Fibroblast of skin of right quadriceps (primary cell): ENCODE data around the gene CAMTA1.
A peak's percentile ranks its signal among the peaks of the same experiment; 100 is the strongest.
"Not testable (repeated sequence)": the region's sequence is repeated elsewhere in the genome, so short reads cannot be mapped to it uniquely, and the experiment has no call there.

ENCODE experiments used
- DNase-seq: peaks from one replicate; pipeline ENCODE4 v3.0.0-alpha.2; 2013

CAMTA1 gene

GRCh38 chr1:7366286-7366954, 581.2 kb downstream of the CAMTA1 start:
- DNase-seq, result no peak

GRCh38 chr1:7366955-7367665, 581.9 kb downstream of the CAMTA1 start:
- no peak for DNase-seq

DNA sequence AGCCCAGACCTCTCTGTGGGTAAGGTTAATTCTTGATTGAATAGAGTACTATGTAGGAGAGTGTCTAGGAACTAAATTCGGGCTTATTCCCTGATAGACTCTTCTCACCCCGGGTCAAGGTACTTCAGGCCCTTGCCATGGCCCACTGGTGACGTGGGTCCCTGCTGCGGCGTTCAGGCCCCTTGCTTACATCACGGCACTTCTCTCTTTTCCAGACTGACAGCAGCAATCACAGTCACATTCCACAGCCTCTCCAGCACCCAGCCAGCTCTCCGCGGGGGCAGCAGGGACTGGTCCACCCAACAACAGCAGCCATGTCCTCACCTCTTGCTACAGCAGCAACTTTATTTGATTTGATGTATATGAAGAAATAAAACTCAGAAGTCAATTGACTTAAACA, 584.6 kb downstream of the CAMTA1 start:
- no peak for DNase-seq

DNA sequence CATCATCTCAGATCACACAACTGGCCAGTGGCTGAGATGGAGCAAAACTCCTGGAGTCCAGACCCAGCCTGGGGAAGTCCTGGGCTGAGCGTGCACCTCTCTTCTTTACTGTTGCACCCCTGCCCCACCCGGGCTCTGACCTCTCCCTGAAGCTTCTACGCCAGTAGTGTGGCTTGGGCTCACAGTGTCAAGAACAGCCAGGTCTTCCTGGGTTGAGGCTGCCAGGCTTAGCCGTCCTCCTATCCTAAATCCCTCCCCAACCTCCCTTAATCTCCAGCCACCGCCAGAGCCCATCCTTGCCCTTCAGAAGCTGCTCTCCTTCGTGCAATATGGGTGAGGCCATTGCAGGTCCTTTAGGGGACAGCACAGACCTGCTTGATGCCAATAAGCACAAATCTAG, 586.7 kb downstream of the CAMTA1 start:
- no peak for DNase-seq

DNA sequence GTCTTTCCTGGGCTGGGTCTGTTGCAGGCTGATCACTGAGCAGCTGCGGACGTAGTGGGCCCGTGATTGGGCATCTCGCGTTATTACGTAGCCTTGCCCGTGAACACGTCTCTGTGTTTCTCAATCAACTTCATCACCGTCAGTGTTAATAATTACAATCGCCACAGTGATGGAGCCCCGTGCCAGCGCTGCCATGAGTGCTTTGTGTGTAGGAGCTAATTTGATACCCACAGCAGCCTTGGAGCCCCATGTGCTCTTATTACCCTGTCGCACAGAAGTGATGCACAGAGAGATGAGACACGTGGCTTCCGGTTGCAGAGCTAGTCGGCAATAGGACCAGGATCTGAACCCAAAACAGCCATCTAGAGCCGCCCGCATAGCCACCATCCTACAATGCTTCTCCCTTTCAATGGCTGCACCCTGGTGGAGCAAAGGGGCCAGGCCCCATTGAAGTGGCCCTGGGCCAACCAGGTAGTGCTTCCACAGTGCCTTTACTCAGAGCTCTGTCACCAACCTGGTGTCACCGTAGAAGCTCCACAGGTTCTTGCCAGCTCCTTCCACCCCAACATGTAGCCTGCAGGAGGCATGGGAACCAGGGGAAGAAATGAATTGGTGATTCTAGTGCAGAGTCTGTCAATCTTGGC, 587.3 kb downstream of the CAMTA1 start:
- no peak for DNase-seq

GRCh38 chr1:7373251-7373650, 588.0 kb downstream of the CAMTA1 start:
- no peak for DNase-seq

GRCh38 chr1:7373876-7374562, 588.8 kb downstream of the CAMTA1 start:
- DNase-seq, result peak; percentile 32

GRCh38 chr1:7374563-7375160, 589.4 kb downstream of the CAMTA1 start:
- DNase-seq, result no peak

GRCh38 chr1:7375329-7375728, 590.1 kb downstream of the CAMTA1 start:
- no peak for DNase-seq

DNA sequence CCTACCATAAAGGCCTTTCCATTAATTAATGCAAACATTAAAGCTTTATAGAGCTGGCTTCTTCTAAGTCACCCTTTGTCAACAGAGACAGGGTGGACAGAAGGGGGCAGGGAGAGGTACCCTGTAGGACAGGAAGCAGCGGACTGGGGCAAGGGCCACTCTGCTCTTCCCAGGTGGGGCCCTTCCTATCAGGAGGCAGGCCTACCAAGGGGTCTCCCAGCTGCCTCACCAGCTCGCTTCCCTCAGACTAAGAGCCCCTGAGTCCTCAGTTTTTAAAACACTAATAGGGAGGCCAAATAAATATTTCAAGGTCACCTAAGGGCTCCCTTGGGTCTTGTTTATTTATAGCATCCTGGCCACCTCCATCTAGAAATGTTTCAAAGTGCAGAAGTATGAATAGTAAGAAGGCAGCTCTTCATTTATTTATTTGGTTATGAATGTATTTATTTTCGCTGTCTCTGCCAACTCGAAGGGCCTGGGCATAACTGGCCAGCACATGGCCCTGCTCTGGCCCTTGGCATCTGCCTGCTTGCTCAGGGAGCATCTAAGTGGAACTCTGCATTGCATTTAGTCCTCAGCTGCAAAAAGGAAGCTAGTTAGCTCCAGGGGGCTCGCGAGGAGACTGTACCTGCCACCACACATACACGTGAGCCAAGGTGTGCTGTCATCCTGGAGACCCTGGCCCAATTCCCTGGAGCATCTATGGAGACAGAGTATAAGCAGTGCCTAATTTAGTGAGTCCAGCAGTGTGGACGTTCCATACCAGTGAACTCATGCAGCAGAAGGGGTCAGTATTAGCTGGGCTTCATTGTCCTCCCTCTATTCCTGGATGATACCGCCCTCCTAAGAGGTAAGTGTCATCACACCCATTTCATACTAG, 590.8 kb downstream of the CAMTA1 start:
- DNase-seq, result no peak

DNA sequence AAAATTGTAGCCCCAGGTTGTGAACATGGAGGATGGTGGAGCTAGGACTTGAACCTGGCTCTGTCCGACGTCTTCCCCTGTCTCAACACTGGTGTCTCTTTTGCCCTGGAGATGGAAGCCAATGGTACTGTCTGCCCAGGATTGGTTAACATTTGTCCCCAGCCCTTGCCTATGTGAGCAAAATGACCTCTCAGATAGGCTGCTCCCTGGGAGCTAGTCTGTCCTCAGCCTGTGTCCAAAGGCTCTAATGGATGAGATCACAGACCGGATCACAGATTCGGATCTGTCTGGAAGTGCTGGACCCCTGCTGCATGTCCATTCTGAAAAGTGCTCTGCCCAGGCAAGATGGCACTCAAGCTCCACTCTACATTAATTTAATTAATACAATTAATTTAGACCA, 591.4 kb downstream of the CAMTA1 start:
- DNase-seq, result no peak

DNA sequence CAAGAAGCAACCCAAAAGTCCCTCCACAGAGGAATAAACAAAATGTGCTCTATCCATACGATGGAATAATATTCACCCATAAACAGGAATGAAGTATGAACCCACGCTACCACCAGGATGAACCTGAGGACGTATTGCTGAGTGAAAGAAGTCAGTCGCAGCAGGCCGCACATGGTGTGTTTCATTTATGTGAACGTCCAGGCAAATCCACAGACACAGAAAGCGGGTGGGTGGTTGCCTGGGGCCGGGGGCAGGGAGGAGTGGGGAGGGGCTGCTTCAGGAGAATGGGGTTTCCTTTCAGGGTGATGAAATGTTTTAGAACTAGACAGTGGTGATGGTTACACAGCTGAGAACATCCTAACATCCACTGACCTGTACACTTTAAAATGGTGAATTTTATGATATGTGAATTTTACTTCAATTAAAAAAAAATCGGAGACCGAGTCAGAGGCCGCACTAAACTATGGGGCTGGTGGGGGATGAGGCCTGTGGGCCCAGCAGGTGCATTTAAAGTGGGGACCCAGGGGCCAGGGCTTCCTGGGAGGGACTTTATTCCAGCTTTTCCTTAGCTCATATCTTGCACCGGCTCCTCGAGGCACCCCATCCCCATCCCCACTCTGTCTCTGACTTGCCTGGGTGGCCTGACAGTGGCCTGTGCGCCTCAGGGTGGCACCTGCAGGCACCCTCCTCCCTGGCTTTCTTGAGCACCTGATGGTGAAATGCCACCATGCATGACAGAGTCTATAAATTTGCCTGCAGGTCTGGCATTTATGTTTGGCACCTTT, 593.3 kb downstream of the CAMTA1 start:
- DNase-seq, result no peak

GRCh38 chr1:7379441-7379971, 594.3 kb downstream of the CAMTA1 start:
- peak; percentile 74 for DNase-seq

GRCh38 chr1:7380068-7380467, 594.8 kb downstream of the CAMTA1 start:
- DNase-seq, result not testable (repeated sequence)

- DNase-seq, result no peak
Measured at GRCh38 chr1:7380712-7381111, 595.5 kb downstream of the CAMTA1 start.

GRCh38 chr1:7381729-7382128, 596.5 kb downstream of the CAMTA1 start:
- DNase-seq, result not testable (repeated sequence)

GRCh38 chr1:7382971-7383370, 597.7 kb downstream of the CAMTA1 start:
- DNase-seq, result no peak

DNA sequence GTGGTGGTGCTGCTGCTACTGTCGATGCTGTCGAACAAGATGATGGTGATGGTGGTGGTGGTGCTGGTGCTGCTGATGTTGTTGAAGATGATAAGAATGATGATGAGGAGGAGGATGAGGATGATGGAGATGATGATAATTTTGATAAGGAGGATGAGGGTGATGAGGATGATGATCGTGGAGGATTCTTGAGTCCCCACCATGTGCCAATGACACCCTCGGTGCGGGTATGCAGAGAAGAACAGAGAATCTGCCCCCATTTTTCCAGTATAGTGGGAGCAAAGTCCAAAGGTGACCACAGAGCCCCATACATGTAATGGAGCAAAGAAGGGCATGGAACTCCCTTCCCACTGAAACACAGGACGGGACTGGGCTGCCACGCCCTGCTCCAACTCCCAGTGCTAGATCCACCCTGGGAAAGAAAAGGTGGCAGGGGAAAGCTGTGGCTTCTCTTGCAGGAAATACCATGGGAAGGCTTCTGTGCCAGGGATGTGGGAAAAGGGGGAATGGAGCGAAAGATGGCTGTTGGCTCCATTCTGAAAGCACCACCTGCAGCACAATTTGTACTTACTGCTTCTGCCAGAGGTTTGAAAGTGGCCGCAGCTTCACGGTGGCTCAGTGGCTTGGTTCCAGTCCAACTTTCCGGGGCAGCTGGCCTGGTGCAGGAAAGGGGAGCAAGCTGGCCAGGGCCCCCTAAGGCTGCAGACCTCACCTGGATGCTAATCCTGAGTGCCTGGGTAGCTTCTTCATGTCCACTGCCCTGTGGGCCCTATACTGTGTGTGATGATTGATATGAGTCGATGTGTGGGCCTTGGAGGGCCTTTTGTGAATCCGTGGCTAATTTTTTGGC, 598.6 kb downstream of the CAMTA1 start:
- no peak for DNase-seq

DNA sequence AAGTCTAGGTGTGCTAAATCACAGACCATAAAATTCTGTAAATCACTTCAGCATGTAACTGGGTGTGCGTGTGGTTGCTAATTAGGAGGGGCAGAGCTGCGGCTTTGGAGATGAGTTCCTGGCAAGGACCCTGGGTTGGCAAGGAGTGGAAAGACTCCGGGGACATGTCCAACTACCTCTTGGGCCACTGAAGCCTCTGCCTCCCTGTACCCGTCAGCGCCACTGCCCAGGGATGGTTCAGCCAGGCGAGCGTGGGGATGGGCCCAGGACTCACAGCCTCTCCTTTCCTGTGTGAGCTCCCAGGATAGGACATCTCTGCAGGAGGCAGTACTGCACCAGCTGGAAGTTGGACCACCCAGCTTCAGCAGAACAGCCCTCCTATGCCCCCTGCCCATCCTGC, 599.4 kb downstream of the CAMTA1 start:
- DNase-seq, result no peak
